Neural progenitor cell (in vitro differentiated cells): ENCODE measurements around the gene DNAH9. TPM values are rescaled to one million over a fixed set of nuclear protein-coding genes. Genes with fewer than 3 reads are reported as not detected.

Experiments
- DNase-seq: peaks from one replicate; pipeline ENCODE4 v3.0.0-alpha.2; 2016; ENCODE audit warnings: low spot score
- H2AFZ ChIP-seq: fragments of 200-600 bp; sonication (generic); replicated peaks from 2 replicates; pipeline ENCODE4 v1.6.1; 2016; ENCODE audit warnings: antibody characterized with exemption
- H3F3A ChIP-seq: fragments of 200-600 bp; sonication (generic); 2 replicates; pipeline ENCODE4 v1.6.1; 2016; ENCODE audit warnings: antibody characterized with exemption, low read depth
- H3K27ac ChIP-seq: fragments of 200-600 bp; sonication (generic); 2 replicates; pipeline ENCODE4 v1.5.1; 2016; ENCODE audit warnings: mild to moderate bottlenecking
- H3K27me3 ChIP-seq: fragments of 200-600 bp; sonication (generic); 2 replicates; pipeline ENCODE4 v1.6.1; 2016; ENCODE audit warnings: mild to moderate bottlenecking, moderate library complexity
- H3K36me3 ChIP-seq: fragments of 200-600 bp; sonication (generic); 2 replicates; pipeline ENCODE4 v1.5.1; 2016
- H3K4me1 ChIP-seq: fragments of 200-600 bp; sonication (generic); 2 replicates; pipeline ENCODE4 v1.6.1; 2016; ENCODE audit warnings: mixed run types
- H3K4me2 ChIP-seq: fragments of 200-600 bp; sonication (generic); 2 replicates; pipeline ENCODE4 v1.6.1; 2016
- H3K4me3 ChIP-seq: fragments of 200-600 bp; sonication (generic); 2 replicates; pipeline ENCODE4 v1.5.1; 2016
- H3K79me2 ChIP-seq: fragments of 200-600 bp; sonication (generic); 2 replicates; pipeline ENCODE4 v1.6.1; 2016; ENCODE audit warnings: low read depth
- H3K9ac ChIP-seq: fragments of 200-600 bp; sonication (generic); 2 replicates; pipeline ENCODE4 v1.6.1; 2016
- H3K9me3 ChIP-seq: fragments of 200-600 bp; sonication (generic); 2 replicates; pipeline ENCODE4 v1.5.1; 2016; ENCODE audit warnings: low read depth
- H4K20me1 ChIP-seq: fragments of 200-600 bp; sonication (generic); 2 replicates; pipeline ENCODE4 v1.6.1; 2016; ENCODE audit warnings: low read depth
- H3K27ac Mint-ChIP-seq: 3 replicates; pipeline ENCODE4 v1.8.0; 2021; ENCODE audit warnings: mixed read lengths
- H3K27me3 Mint-ChIP-seq: 2 replicates; pipeline ENCODE4 v1.8.0; 2022; ENCODE audit warnings: low read depth, mild to moderate bottlenecking, inconsistent platforms, moderate library complexity, mixed read lengths; ENCODE audit not compliant: insufficient read depth
- H3K36me3 Mint-ChIP-seq: 3 replicates; pipeline ENCODE4 v1.8.0; 2021; ENCODE audit warnings: mixed read lengths
- H3K4me1 Mint-ChIP-seq: 3 replicates; pipeline ENCODE4 v1.8.0; 2021; ENCODE audit warnings: mixed read lengths
- H3K4me3 Mint-ChIP-seq: 3 replicates; pipeline ENCODE4 v1.8.0; 2021; ENCODE audit warnings: mild to moderate bottlenecking, moderate library complexity, mixed read lengths
- H3K9me3 Mint-ChIP-seq: 3 replicates; pipeline ENCODE4 v1.8.0; 2020; ENCODE audit warnings: mixed read lengths
- EZH2 ChIP-seq: fragments of 200-600 bp; sonication (generic); IDR thresholded peaks from 2 replicates; pipeline ENCODE4 v1.6.1; 2017; ENCODE audit warnings: antibody characterized with exemption, mild to moderate bottlenecking, moderate library complexity
- EZH2phosphoT487 ChIP-seq: fragments of 200-600 bp; sonication (generic); IDR thresholded peaks from 2 replicates; pipeline ENCODE4 v1.6.1; 2017; ENCODE audit warnings: antibody characterized with exemption
- total RNA-seq: library from RNA; depleted of rRNA; stranded (reverse); fragments of >200 nt; gene quantifications from 2 replicates; pipeline ENCODE4 v1.2.3, GENCODE V29; 2015; ENCODE audit warnings: low replicate concordance
- TF ChIP-seq, protein P1 (sequence below): fragments of 200-600 bp; sonication (generic); IDR thresholded peaks from 2 replicates; pipeline ENCODE4 v1.5.1; 2017; ENCODE audit warnings: antibody characterized with exemption, mild to moderate bottlenecking

Gene DNAH9
- total RNA-seq, 1 donor from 2014 or later, result 1.3 TPM

DNA sequence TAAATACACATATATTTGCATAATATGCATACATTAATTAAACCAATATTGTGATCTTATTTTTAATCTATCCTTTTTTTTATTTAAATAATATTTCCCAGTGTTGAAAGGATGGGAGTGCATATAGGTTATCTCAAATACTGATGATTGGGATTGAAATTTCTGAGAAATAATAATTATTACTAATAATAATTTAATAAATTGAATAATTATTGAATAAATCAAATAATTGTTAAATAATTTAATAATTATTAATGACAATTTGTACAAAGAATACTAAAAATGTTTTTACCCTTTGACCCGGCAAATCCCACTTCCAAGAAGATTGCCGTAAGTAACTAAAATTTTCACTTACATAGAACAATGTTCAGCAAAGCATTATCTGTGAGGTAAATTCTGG is 250.1 kb downstream of the DNAH9 start:
- Mint-ChIP-seq H3K27ac (no peak overlapping the region), H3K4me3 (no peak overlapping the region), H3K4me1 (peaks cover 5% of the 10 kb centered on the region), H3K27me3 (peaks cover 2% of the 10 kb centered on the region), H3K36me3 (no peaks in the 10 kb centered on the region), H3K9me3 (peaks cover 4% of the 10 kb centered on the region)
- Histone ChIP-seq H3K79me2 (no peaks in the 10 kb centered on the region), H2AFZ (no peak overlapping the region), H3K36me3 (no peaks in the 10 kb centered on the region), H3K27me3 (no peaks in the 10 kb centered on the region), H3F3A (no peaks in the 10 kb centered on the region), H3K4me1 (no peaks in the 10 kb centered on the region), H3K27ac (no peak overlapping the region), H3K4me3 (no peak overlapping the region), H3K4me2 (no peak overlapping the region), H4K20me1 (no peaks in the 10 kb centered on the region), H3K9me3 (no peaks in the 10 kb centered on the region), H3K9ac (no peak overlapping the region)
- DNase-seq, result no peak
- TF ChIP-seq EZH2 (no peak), EZH2phosphoT487 (no peak)
- TF ChIP-seq, protein P1, sequence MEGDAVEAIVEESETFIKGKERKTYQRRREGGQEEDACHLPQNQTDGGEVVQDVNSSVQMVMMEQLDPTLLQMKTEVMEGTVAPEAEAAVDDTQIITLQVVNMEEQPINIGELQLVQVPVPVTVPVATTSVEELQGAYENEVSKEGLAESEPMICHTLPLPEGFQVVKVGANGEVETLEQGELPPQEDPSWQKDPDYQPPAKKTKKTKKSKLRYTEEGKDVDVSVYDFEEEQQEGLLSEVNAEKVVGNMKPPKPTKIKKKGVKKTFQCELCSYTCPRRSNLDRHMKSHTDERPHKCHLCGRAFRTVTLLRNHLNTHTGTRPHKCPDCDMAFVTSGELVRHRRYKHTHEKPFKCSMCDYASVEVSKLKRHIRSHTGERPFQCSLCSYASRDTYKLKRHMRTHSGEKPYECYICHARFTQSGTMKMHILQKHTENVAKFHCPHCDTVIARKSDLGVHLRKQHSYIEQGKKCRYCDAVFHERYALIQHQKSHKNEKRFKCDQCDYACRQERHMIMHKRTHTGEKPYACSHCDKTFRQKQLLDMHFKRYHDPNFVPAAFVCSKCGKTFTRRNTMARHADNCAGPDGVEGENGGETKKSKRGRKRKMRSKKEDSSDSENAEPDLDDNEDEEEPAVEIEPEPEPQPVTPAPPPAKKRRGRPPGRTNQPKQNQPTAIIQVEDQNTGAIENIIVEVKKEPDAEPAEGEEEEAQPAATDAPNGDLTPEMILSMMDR, result no peak

DNA sequence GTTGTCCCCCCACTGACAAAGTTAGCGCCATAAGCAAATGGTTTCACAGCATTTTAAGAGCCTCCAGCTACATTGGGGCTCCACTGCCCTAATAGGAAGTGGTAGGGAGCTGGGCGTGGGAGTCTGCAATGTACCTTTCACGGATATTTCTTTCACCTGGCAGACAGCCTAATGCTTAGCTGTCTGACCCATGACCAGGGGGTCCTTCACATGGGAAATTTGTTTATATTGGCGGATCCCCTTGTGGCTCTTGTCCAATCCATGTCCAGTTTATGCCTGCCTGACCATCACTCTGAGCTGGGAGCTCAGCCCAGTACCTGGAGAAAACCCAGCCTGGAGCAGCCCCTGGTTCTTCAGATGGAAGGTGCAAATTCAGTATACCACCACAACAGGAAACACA is 254.0 kb downstream of the DNAH9 start:
- Histone ChIP-seq H2AFZ (no peak overlapping the region), H3F3A (no peaks in the 10 kb centered on the region), H4K20me1 (no peaks in the 10 kb centered on the region), H3K36me3 (no peaks in the 10 kb centered on the region), H3K4me3 (no peak overlapping the region), H3K27ac (no peak overlapping the region), H3K4me2 (no peak overlapping the region), H3K9me3 (no peaks in the 10 kb centered on the region), H3K4me1 (peaks cover 4% of the 10 kb centered on the region), H3K79me2 (no peaks in the 10 kb centered on the region), H3K9ac (no peak overlapping the region), H3K27me3 (no peaks in the 10 kb centered on the region)
- Mint-ChIP-seq H3K27me3 (peaks cover 2% of the 10 kb centered on the region), H3K9me3 (peaks cover 4% of the 10 kb centered on the region), H3K27ac (no peak overlapping the region), H3K36me3 (no peaks in the 10 kb centered on the region), H3K4me1 (peaks cover 14% of the 10 kb centered on the region), H3K4me3 (no peak overlapping the region)
- TF ChIP-seq EZH2 (no peak), EZH2phosphoT487 (no peak)
- TF ChIP-seq, protein P1, result no peak
- no peak for DNase-seq

DNA sequence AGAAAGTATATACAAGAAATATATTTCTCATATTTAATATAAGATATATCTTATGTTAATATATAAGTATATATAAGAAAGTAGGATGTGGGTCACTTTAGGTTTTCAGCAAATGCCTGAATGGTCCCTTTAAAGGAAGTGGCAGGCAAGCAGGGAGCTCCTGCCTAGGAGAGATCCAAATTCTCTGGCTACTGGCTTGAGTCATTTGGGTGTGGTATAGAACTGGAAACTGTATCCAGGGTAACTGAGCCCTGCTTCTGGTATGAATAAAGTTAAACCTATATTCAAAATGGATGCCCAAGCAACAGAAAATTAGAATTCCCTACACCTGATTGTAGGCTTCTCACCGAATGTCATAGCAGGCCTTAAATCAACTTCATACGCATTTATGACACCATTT is 254.6 kb downstream of the DNAH9 start:
- H3K9me3 ChIP-seq, result no peaks in the 10 kb centered on the region
- H3K9ac ChIP-seq, result no peak overlapping the region
- H4K20me1 ChIP-seq, result no peaks in the 10 kb centered on the region
- H3K27me3 ChIP-seq, result no peaks in the 10 kb centered on the region
- no peaks in the 10 kb centered on the region for H3F3A ChIP-seq
- DNase-seq, result no peak
- Mint-ChIP-seq H3K27me3 (peaks cover 2% of the 10 kb centered on the region), H3K4me3 (no peak overlapping the region), H3K4me1 (peaks cover 14% of the 10 kb centered on the region), H3K9me3 (peaks cover 4% of the 10 kb centered on the region), H3K36me3 (no peaks in the 10 kb centered on the region), H3K27ac (no peak overlapping the region)
- H2AFZ ChIP-seq, result no peak overlapping the region
- no peaks in the 10 kb centered on the region for H3K79me2 ChIP-seq
- no peak overlapping the region for H3K4me2 ChIP-seq
- TF ChIP-seq EZH2phosphoT487, result no peak
- TF ChIP-seq EZH2, result no peak
- TF ChIP-seq, protein P1, result no peak
- H3K36me3 ChIP-seq, result no peaks in the 10 kb centered on the region
- H3K4me3 ChIP-seq, result no peak overlapping the region
- H3K4me1 ChIP-seq, result peaks cover 4% of the 10 kb centered on the region
- no peak overlapping the region for H3K27ac ChIP-seq
